Measurements from ENCODE around the gene STARD9.
"Not testable (repeated sequence)": the region's sequence is repeated elsewhere in the genome, so short reads cannot be mapped to it uniquely, and the experiment has no call there.

Gene STARD9

GRCh38 chr15:42590619-42591237, 15.3 kb downstream of the STARD9 start:
- DNase-seq (ENCODE audit: low spot score): no peak

GRCh38 chr15:42591238-42591934, 16.0 kb downstream of the STARD9 start:
- DNase-seq (ENCODE audit: low spot score): peak; percentile 60

- DNase-seq (ENCODE audit: low spot score): no peak
These were observed 17.3 kb downstream of the STARD9 start for GRCh38 chr15:42592716-42593115.

GRCh38 chr15:42593143-42593542, 17.7 kb downstream of the STARD9 start:
- DNase-seq (ENCODE audit: low spot score): no peak

- no peak for DNase-seq (ENCODE audit: low spot score)
These were observed 18.7 kb downstream of the STARD9 start for GRCh38 chr15:42594095-42594494.

GRCh38 chr15:42595626-42596240, 20.3 kb downstream of the STARD9 start:
- DNase-seq (ENCODE audit: low spot score): no peak

- not testable (repeated sequence) for DNase-seq (ENCODE audit: low spot score)
These were observed 25.9 kb downstream of the STARD9 start for GRCh38 chr15:42601316-42601715.

- DNase-seq (ENCODE audit: low spot score): no peak
These were observed 27.1 kb downstream of the STARD9 start for GRCh38 chr15:42602501-42602900.

GRCh38 chr15:42603978-42604377, 28.6 kb downstream of the STARD9 start:
- no peak for DNase-seq (ENCODE audit: low spot score)

- DNase-seq (ENCODE audit: low spot score): no peak
These were observed 29.7 kb downstream of the STARD9 start for GRCh38 chr15:42604894-42605744.

- DNase-seq (ENCODE audit: low spot score): no peak
These were observed 30.4 kb downstream of the STARD9 start for GRCh38 chr15:42605796-42606195.

GRCh38 chr15:42608110-42608531, 32.7 kb downstream of the STARD9 start:
- DNase-seq (ENCODE audit: low spot score): no peak

- no peak for DNase-seq (ENCODE audit: low spot score)
These were observed 33.5 kb downstream of the STARD9 start for GRCh38 chr15:42608752-42609488.

GRCh38 chr15:42611532-42611931, 36.1 kb downstream of the STARD9 start:
- DNase-seq (ENCODE audit: low spot score): no peak

GRCh38 chr15:42612367-42612912, 37.0 kb downstream of the STARD9 start:
- no peak for DNase-seq (ENCODE audit: low spot score)

GRCh38 chr15:42616107-42616506, 40.7 kb downstream of the STARD9 start:
- no peak for DNase-seq (ENCODE audit: low spot score)

- DNase-seq (ENCODE audit: low spot score): no peak
These were observed 44.4 kb downstream of the STARD9 start for GRCh38 chr15:42619656-42620371.

- DNase-seq (ENCODE audit: low spot score): no peak
These were observed 46.0 kb downstream of the STARD9 start for GRCh38 chr15:42621386-42621785.

- no peak for DNase-seq (ENCODE audit: low spot score)
These were observed 46.9 kb downstream of the STARD9 start for GRCh38 chr15:42621996-42622925.

GRCh38 chr15:42623951-42624350, 48.5 kb downstream of the STARD9 start:
- no peak for DNase-seq (ENCODE audit: low spot score)

All from hepatic stellate cell (primary cell).